ENCODE results near the gene VAMP5.
"Not testable (repeated sequence)": the region's sequence is repeated elsewhere in the genome, so short reads cannot be mapped to it uniquely, and the experiment has no call there.

Gene VAMP5

GRCh38 chr2:85551698-85552678 lies 32.2 kb upstream of the VAMP5 start:
- peak; percentile 86 for FAIRE-seq

DNA sequence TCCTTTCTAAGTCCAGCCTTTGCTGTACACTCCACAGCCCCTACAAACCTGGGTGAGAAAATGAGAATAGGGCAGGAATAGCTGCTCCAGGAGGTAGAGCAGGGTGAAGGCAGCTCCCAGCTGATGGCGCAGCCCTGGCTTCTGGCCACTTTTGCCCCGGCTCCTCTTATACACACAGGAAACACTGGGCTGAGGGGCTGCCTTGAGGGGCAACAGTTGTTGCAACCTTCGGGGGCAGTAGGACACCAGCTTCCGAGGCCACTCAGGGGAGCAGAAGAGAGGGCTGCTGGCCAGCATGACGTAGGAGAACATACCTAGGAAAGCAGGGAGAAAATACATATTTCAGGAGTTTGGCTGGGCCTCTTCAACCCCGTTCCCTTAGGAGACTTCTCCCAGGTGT lies 31.0 kb upstream of the VAMP5 start:
- no peak for FAIRE-seq

DNA sequence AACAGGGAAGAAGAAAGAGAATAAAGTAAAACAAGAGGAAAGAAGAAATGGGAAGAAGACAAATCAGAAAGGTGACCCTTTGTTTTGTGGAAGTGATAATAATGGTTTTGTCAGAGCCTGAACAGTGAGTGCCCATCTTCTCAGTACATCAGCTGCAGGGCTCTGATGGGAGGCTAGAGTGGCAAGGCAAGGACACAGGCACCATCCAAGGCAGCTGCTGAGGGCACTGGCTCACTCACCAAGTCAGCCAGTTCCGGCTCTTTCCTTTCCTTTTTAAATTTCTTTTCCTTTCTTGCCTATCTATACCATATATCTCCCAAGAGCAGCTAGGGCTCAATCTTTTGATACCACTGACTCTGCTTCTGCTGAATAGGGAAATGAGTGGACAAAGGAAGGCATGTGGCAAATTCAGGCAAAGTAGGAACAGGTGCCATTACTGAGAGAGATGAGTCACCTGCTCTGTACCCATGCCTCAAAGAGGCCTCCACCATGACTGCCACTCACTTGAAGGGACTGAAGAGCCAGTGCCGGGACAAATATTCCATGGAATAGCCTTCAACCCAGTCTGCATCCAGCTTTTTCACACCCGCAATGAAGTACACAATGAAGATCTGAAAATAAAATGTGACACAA lies 29.1 kb upstream of the VAMP5 start:
- FAIRE-seq: no peak

- no peak for FAIRE-seq
Measured at GRCh38 chr2:85557130-85557529, 27.1 kb upstream of the VAMP5 start.

DNA sequence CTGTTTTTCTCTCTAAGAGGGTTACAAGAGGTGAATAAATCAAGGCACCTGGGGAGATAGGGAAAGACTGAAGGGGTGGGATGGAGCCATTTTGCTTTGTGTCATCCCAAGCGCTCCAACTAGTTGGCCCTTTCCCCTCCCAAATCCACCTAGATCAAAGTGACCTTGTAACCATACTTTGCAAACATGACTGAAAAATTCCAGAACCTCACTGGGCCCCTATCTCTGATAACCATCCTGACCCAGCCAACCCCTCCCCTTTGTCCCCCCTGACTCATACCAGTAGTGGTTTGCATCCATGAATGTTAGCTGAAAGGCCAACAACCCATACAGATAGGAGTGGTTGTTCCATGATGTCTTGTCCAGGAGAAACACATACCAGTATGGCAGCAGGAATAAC lies 26.1 kb upstream of the VAMP5 start:
- FAIRE-seq: no peak

DNA sequence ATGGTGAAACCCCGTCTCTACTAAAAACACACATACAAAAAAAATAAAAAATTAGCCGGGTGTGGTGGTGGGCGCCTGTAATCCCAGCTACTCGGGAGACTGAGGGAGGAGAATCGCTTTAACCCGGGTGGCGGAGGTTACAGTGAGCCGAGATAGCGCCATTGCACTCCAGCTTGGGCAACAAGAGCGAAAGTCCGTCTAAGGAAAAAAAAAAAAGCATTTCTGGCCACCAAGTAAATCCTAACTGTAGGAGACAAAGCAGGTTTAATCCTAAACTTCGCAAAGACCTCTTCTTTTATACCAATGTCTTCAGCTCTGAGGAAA lies 23.9 kb upstream of the VAMP5 start:
- FAIRE-seq: not testable (repeated sequence)

- no peak for FAIRE-seq
Measured at GRCh38 chr2:85560812-85561279, 23.4 kb upstream of the VAMP5 start.

GRCh38 chr2:85561280-85562212 lies 22.7 kb upstream of the VAMP5 start, which contains the start of gene GGCX:
Gene GGCX, minus strand, starts transcription at chr2:85561493. Its CDS starts 65 bp downstream, at chr2:85561428.
- peak; percentile 90 for FAIRE-seq

DNA sequence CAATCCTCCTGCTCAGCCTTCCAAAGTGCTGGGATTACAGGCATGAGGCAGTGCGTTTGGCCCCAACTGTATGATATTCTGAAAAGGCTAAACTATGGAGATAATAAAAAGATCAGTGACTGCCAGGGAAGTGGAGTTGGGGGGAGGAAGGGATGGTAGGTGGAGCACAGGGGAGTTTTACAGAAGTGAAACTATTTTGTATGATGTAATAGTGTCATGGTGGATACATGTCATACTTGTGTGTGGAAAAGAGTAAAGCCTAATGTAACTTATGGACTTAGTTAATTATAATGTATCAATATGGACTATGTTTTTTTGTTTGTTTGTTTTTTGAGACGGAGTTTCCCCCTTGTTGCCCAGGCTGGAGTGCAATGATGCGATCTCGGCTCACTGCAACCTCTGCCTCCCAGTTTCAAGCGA lies 20.1 kb upstream of the VAMP5 start:
- no peak for FAIRE-seq

GRCh38 chr2:85566265-85566664 lies 18.0 kb upstream of the VAMP5 start:
- FAIRE-seq: no peak

DNA sequence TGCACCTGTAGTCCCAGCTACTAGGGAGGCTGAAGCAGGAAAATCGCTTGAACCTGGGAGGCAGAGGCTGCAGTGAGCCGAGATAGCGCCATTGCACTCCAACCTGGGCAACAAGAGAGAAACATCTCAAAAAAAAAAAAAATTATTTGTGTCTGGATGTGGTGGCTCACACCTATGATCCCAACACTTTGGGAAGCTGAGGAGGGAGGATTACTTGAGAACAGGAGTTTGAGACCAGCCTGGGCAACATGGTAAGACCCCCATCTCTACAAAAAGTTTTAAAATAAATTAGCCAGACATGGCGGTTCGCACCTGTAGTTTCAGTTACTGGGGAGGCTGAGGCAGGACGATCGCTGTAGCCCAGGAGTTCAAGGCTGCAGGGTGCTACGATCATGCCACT lies 8.5 kb upstream of the VAMP5 start:
- no peak for FAIRE-seq

DNA sequence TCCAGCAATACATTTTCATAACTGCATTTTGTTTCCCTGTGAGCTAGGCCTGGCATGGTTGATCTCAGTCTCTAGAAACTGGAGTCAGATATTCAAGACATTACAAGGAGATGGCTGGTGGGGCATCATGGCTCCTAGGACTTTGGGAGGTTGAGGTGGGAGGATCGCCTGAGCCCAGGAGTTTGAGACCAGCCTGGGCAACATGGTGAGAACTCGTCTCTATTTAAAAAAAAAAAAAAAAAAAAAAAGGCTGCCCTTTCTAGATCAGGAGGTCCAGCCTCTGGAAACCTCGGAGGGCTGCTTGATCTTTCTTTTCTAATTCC lies 7.2 kb upstream of the VAMP5 start:
- FAIRE-seq: no peak

GRCh38 chr2:85577386-85578242 lies 6.6 kb upstream of the VAMP5 start, which contains the start of gene VAMP8:
Gene VAMP8, plus strand, starts transcription at chr2:85577586. Its CDS starts 61 bp downstream, at chr2:85577647.
- FAIRE-seq: no peak

- FAIRE-seq: no peak
Measured at GRCh38 chr2:85578243-85579180, 5.7 kb upstream of the VAMP5 start.

DNA sequence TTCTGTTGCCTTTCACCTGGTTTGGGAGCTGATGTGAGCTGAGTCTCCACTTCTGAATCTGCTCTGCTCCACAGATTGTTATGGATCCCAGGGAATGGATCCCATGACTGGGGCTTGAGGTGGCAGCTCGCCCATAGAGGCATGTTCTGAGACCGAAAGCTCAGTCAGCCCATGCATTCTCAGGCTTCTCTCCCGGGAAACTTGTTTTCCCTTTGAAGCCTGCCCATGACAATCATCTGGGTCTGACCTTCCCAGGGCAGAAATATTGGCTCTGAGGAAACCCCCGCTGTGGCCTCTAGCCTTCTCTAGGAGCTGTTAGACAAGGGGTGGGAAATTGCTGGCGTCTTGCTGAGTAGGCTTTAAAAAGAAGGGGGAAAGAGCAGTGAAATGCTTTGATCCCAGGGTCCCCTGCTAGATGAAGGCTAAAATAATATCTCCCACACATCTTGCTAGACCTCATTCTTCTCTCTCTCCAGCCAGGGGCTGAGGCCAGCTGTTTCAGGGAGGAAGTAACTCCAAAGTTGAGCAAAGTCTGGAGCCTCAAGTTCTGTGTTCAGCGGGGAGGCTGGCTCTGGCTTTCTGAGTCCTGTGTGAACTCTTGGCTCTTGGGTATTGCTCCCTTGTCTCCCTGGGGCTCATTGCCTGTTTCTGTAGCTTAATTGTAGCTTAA lies 4.8 kb upstream of the VAMP5 start:
- FAIRE-seq: no peak

DNA sequence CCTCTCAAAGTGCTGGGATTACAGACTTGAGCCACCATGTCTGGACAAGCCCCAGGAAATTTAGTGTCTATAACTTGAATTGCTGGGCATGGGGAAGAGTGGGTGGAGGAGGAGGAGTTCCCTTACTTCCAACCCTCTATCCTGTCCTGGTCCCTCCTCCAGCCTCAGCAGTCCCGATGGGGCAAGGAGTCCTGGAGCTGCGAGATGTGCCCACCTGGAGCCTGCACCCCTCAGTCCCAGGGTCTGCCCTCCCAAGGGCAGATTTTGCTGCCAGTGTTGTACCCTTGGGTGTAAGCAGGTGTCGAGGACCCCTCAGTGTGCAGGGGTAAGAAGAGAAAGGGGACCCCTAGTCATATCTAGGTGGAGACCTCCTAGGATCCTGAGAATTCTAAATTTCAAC lies 4.0 kb upstream of the VAMP5 start:
- no peak for FAIRE-seq

DNA sequence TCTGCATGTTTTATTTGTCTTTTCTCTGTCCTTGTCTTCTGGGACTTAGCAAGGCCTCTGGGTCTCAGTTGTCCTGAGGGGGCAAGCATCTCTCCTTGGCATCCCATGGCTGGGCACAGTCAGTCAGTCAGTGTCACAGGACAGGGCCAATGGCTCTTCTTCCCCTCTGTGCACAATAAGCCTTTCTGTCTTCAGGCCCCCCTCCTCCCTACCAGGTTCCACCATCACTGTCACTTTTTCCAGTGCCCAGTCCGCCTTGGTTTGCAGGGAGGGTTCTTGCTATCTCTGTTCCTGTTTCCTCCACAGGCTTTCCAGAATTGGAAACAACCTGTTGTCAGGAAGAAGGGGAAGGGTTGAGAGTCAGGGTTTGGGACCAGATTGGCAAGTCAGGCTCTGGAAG lies 1.7 kb upstream of the VAMP5 start:
- FAIRE-seq: no peak

DNA sequence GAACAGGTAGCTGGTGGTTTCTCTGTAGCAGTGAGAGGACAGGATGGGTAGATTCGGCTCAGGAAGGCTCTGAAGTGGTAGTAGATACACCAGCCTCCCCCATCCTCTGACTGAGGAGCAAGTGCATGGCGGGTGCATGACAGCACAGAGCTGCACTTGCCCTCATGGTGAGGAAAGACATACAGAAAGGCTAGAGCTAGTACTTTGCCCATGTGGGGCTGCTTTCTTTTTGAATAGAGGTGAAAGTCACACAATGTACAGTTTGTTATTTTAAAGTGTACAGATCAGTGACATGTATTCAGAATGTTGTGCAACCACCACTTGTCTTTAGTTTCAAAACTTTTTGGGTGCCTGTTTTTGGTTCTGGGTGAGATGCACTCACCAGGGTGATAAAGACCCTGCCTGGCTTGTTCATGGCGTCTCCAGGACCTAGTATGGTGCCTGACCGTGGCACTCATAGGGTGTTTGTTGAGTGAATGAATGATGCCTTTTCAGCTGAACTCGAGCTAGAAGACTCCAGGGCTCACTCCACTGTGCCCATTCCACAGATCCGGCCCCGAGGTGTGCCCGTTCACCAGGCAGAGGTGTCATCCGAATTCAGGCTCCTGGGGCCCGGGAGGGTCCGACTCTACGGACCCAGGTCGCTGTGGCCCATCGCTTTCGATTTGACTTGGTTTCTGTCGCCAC lies 421 bp upstream of the VAMP5 start:
- no peak for FAIRE-seq
